IPS-18c (cell line): Measurements from ENCODE around the gene ARID1A.
"Not testable (repeated sequence)": the region's sequence is repeated elsewhere in the genome, so short reads cannot be mapped to it uniquely, and the experiment has no call there.

Experiments
- H3K4me3 ChIP-seq: 2 replicates; pipeline ENCODE4 v1.7.0; 2013; ENCODE audit warnings: low read depth, mild to moderate bottlenecking, low read length, moderate library complexity; ENCODE audit not compliant: insufficient read depth
- H3K9me3 ChIP-seq: one replicate; pipeline ENCODE4 v1.6.1; 2013; ENCODE audit warnings: mild to moderate bottlenecking, low read length, moderate library complexity; ENCODE audit not compliant: control insufficient read depth, insufficient read depth

The ARID1A gene

GRCh38 chr1:26788836-26789611 lies 93.2 kb downstream of the ARID1A start:
- peak overlapping the region; percentile 93 for H3K4me3 ChIP-seq
- no peaks in the 10 kb centered on the region for H3K9me3 ChIP-seq

- Histone ChIP-seq H3K4me3 (no peak overlapping the region), H3K9me3 (no peaks in the 10 kb centered on the region)
These were observed 93.7 kb downstream of the ARID1A start for GRCh38 chr1:26789612-26789865.

DNA sequence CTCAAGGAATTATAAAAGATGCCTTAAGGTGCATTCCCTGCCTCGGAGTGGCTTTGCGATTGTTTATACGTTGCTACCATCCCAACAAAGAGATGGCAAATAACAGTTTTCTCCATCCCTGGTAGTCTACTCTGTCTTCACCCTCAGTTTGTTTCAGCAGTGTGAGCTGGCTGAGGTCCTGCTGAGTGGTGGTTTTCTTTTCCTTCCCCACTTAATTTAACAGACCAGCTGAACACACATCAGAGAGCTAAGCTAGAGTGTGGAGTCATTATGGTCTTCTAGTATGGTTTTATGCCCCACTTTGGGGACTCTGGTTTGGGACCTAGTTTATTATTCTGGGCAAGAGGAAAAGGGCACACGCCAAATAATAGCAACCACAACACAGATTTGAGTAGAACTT lies 94.1 kb downstream of the ARID1A start:
- H3K9me3 ChIP-seq = no peaks in the 10 kb centered on the region
- H3K4me3 ChIP-seq = no peak overlapping the region

DNA sequence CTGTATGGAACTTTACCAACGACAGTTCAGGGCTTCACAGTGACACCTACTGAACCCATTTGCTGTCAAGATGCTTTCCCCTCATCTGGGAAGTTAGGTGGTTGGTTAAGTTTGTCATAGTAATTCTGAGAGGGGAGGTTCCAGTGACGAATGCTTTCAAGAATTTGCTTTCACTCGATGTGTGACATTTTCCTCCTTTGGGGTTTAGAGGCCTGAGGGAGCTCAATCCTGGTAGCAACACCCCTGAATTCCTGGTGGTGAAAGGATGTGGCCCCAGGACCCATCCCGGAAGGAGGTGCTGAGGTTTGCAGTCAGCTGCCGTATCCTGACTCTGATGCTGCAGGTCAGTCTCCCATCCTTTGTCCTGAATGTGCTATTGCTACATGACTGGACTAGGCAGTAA lies 94.7 kb downstream of the ARID1A start:
- H3K9me3 ChIP-seq = no peaks in the 10 kb centered on the region
- H3K4me3 ChIP-seq = no peak overlapping the region

DNA sequence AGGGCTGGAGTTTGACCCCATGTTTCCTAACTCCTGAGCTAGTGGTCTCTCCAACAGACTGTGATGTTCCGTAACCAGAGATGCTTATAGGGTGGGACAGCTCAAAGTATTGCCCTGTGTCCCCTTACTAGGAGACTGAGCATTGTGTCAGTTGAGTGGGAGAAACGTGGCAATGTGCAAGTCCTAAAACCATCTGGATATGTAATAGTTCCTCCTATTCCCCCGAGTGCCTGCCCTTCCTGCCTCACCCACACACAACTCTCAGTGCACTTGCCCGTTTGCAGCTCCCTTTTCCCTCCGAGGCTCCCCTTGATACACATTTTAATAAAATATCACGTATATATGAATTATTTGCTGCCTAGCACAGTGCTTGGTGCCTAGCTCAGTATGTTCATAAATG lies 95.3 kb downstream of the ARID1A start:
- H3K4me3 ChIP-seq = no peak overlapping the region
- H3K9me3 ChIP-seq = no peaks in the 10 kb centered on the region

GRCh38 chr1:26791626-26792025 lies 95.8 kb downstream of the ARID1A start:
- Histone ChIP-seq H3K9me3 (no peaks in the 10 kb centered on the region), H3K4me3 (no peak overlapping the region)

GRCh38 chr1:26792924-26793323 lies 97.1 kb downstream of the ARID1A start:
- no peak overlapping the region for H3K4me3 ChIP-seq
- no peaks in the 10 kb centered on the region for H3K9me3 ChIP-seq

DNA sequence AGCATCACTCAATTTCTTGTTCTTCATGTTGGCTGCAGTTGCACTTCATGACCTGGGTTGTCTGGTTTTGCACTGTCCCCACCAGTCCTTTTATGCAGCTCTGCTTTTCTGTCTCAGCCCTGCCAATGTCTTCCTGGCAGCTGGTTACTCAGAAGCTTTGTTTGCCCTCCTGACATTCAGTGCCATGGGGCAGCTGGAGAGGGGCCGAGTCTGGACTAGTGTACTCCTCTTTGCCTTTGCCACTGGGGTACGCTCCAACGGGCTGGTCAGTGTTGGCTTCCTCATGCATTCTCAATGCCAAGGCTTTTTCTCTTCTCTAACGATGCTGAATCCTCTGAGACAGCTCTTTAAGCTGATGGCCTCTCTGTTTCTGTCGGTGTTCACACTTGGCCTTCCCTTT lies 98.6 kb downstream of the ARID1A start:
- H3K9me3 ChIP-seq = no peaks in the 10 kb centered on the region
- no peak overlapping the region for H3K4me3 ChIP-seq

DNA sequence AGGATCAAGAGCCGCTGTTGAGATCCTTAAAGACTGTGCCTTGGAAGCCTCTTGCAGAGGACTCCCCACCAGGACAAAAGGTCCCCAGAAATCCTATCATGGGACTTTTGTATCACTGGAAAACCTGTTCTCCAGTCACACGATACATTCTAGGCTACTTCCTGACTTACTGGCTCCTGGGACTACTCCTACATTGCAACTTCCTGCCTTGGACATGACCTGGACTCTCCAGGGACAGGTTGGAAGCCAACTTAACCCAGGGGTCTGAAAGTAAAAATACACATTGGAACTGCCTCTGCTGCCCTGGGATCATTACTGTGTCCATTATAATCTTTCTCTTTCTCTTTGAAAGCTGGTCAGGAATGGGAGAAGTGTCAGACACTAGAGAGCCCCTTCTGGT lies 101.8 kb downstream of the ARID1A start:
- H3K4me3 ChIP-seq = no peak overlapping the region
- H3K9me3 ChIP-seq = peaks cover 3% of the 10 kb centered on the region

- H3K4me3 ChIP-seq = no peak overlapping the region
- peaks cover 3% of the 10 kb centered on the region for H3K9me3 ChIP-seq
These were observed 103.8 kb downstream of the ARID1A start for GRCh38 chr1:26799479-26800142.

DNA sequence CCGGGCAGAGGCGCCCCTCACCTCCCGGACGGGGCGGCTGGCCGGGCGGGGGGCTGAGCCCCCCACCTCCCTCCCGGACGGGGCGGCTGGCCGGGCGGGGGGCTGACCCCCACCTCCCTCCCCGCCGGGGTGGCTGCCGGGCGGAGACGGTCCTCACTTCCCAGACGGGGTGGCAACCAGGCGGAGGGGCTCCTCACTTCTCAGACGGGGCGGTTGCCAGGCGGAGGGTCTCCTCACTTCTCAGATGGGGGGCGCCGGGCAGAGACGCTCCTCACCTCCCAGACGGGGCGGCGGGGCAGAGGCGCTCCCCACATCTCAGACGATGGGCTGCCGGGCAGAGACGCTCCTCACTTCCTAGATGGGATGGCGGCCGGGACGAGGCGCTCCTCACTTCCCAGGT lies 108.1 kb downstream of the ARID1A start:
- H3K4me3 ChIP-seq, H3K9me3 ChIP-seq: not testable (repeated sequence)

- H3K4me3 ChIP-seq, H3K9me3 ChIP-seq: not testable (repeated sequence)
These were observed 114.3 kb downstream of the ARID1A start for GRCh38 chr1:26810105-26810504.

DNA sequence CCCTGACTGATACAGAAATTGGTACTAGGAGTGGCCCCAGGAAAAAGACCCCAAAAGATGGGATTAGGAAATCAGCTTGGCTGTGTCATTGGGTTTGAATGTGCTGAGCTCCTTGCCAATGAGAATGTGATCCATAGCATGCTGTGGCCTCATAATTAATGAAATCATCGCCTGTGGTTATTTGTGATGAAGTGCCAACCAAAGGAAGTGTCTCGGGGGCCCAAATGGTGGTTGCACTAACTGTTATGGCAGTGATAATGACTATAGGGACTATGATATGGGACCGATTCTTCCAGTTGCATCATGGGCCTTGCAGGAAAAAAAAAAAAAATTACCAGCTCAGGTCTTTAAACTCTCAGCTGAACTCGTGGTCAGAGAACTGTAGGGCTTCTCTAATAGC lies 115.2 kb downstream of the ARID1A start:
- H3K9me3 ChIP-seq = peaks cover 6% of the 10 kb centered on the region
- no peak overlapping the region for H3K4me3 ChIP-seq

- peaks cover 6% of the 10 kb centered on the region for H3K9me3 ChIP-seq
- H3K4me3 ChIP-seq = no peak overlapping the region
These were observed 115.9 kb downstream of the ARID1A start for GRCh38 chr1:26811708-26812107.

- no peak overlapping the region for H3K4me3 ChIP-seq
- H3K9me3 ChIP-seq = peaks cover 6% of the 10 kb centered on the region
These were observed 118.6 kb downstream of the ARID1A start for GRCh38 chr1:26814377-26814776.

- Histone ChIP-seq H3K4me3 (no peak overlapping the region), H3K9me3 (peaks cover 6% of the 10 kb centered on the region)
These were observed 119.1 kb downstream of the ARID1A start for GRCh38 chr1:26814893-26815292.

DNA sequence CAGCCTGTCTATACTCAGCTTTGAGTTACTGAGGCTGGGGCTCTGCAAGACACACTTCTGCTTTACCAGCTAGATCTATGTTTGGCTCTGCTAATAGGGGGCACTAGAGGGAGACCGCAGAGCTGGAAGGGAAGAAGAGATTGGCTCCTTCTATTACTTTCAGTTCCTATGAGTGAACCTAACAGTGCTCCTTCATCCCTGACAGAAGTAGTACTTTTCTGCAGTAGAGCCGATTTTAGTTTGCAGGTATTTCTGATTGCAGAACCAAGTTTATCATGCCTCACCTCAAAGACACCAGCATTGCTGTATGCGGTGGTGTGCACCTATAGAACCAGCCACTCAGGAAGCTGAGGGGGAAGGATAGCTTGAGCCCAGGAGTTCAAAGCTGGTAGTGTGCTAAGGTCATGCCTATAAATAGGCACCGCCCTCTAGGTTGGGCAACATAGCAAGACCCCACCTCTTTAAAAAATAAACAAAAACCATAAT lies 125.0 kb downstream of the ARID1A start:
- no peak overlapping the region for H3K4me3 ChIP-seq

GRCh38 chr1:26822737-26823395 lies 127.1 kb downstream of the ARID1A start:
- Histone ChIP-seq H3K9me3 (no peaks in the 10 kb centered on the region), H3K4me3 (no peak overlapping the region)

More for the DNA sequence above, 125.0 kb downstream of the ARID1A start:
- no peaks in the 10 kb centered on the region for H3K9me3 ChIP-seq
